NCI-H2227 (cell line): ENCODE results near the gene PCDHGA6.
"Not testable (repeated sequence)": the region's sequence is repeated elsewhere in the genome, so short reads cannot be mapped to it uniquely, and the experiment has no call there.

Experiments used
- DNase-seq: peaks from one replicate; lab custom pipeline; 2025; ENCODE audit not compliant: unreplicated experiment; lab: John Stamatoyannopoulos, UW

The PCDHGA6 gene

DNA sequence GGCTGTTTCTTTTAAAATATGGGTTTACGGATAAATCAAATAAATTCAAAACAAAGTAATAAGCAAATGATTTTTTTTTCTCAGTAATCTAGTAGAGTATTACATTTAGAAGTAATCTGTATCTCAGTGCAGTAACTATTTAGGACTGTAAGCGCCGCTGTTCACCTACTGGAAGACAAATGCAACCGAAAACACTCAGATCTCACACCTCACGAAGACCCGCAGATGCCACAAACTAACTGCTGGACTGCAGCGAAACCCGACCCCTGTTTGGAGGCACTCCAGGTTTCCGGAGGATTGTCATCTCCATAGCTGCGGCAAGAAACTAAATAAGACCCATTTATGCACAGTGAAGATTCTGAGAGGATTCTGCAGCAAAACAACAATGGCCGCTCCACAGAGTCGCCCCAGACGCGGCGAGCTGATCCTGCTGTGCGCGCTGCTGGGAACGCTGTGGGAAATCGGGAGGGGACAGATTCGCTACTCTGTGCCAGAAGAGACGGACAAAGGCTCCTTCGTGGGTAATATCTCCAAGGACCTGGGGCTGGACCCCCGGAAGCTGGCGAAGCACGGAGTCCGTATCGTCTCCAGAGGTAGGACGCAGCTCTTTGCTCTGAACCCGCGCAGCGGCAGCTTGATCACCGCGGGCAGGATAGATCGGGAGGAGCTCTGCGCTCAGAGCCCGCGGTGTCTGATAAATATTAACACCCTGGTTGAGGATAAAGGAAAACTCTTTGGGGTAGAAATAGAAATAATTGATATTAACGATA lies 18.9 kb downstream of the PCDHGA6 start, which contains the start of gene PCDHGA8:
Gene PCDHGA8 (plus strand): TSS at position 205 of the 770 bp plus-strand sequence. CDS start 181 bp downstream, at position 386.
- DNase-seq: no peak

DNA sequence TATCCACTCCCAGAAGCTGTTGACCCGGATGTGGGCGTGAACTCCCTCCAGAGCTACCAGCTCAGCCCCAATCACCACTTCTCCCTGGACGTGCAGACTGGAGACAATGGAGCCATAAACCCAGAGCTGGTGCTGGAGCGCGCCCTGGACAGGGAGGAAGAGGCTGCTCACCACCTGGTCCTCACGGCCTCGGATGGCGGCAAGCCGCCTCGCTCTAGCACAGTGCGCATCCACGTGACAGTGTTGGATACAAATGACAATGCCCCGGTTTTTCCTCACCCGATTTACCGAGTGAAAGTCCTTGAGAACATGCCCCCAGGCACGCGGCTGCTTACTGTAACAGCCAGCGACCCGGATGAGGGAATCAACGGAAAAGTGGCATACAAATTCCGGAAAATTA lies 19.6 kb downstream of the PCDHGA6 start:
- DNase-seq: no peak

DNA sequence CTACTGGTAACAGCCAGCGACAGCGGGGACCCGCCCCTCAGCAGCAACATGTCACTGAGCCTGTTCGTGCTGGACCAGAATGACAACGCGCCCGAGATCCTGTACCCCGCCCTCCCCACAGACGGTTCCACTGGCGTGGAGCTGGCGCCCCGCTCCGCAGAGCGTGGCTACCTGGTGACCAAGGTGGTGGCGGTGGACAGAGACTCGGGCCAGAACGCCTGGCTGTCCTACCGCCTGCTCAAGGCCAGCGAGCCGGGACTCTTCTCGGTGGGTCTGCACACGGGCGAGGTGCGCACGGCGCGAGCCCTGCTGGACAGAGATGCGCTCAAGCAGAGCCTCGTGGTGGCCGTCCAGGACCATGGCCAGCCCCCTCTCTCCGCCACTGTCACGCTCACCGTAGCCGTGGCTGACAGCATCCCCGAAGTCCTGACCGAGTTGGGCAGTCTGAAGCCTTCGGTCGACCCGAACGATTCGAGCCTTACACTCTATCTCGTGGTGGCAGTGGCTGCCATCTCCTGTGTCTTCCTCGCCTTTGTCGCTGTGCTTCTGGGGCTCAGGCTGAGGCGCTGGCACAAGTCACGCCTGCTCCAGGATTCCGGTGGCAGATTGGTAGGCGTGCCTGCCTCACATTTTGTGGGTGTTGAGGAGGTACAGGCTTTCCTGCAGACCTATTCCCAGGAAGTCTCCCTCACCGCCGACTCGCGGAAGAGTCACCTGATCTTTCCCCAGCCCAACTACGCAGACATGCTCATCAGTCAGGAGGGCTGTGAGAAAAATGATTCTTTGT lies 20.9 kb downstream of the PCDHGA6 start:
- DNase-seq: not testable (repeated sequence)

DNA sequence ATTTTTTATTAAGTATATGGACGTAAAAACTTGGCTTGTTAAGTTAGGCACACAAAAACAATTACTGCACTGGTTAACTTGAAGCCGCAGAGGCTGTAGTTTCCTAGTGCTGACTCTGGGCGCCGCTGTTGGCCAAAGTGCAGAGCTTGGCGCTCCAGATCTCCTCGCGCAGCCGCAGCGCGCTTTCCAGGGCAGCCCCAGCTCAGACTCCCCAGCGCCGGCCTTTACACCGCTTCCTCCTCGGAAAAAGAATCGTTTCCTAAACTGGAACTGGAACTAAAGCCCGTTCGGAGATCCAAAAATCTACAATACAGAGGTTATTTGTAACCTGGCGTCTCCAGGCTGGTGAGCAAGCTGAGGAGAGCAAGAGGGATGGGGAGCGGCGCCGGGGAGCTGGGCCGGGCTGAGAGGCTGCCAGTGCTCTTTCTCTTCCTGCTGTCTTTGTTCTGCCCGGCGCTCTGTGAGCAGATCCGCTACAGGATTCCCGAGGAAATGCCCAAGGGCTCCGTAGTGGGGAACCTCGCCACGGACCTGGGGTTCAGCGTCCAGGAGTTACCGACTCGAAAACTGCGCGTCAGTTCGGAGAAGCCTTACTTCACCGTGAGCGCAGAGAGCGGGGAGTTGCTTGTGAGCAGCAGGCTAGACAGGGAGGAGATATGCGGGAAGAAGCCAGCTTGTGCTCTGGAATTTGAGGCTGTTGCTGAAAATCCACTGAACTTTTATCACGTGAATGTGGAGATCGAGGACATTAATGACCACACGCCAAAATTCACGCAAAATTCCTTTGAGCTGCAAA lies 24.3 kb downstream of the PCDHGA6 start, which contains the start of gene PCDHGB5:
Gene PCDHGB5 (plus strand): TSS at position 192 of the 796 bp plus-strand sequence. CDS start 181 bp downstream, at position 373.
- peak; percentile 1 for DNase-seq

DNA sequence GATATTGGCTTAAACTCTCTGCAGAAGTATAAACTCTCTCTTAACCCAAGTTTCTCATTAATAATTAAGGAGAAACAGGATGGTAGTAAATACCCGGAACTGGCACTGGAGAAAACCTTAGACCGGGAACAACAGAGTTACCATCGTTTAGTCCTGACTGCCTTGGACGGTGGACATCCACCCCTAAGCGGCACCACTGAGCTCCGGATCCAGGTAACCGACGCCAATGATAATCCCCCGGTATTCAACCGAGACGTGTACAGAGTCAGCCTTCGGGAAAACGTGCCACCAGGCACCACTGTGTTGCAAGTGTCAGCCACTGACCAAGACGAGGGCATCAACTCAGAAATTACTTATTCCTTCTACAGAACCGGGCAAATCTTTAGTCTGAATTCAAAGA lies 24.9 kb downstream of the PCDHGA6 start:
- DNase-seq: no peak

DNA sequence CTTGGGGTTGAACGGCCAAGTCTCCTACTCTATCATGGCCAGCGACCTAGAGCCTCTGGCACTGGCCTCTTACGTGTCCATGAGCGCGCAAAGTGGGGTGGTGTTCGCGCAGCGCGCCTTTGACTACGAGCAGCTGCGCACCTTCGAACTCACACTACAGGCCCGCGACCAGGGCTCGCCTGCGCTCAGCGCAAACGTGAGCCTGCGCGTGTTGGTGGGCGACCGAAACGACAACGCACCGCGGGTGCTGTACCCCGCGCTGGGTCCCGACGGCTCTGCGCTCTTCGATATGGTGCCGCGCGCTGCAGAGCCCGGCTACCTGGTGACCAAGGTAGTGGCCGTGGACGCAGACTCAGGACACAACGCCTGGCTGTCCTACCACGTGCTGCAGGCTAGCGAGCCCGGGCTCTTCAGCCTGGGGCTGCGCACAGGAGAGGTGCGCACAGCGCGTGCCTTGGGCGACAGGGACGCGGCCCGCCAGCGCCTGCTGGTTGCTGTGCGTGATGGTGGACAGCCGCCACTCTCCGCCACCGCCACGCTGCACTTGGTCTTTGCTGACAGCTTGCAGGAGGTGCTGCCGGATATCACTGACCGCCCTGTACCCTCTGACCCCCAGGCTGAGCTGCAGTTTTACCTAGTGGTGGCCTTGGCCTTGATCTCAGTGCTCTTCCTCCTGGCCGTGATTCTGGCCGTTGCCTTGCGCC lies 26.0 kb downstream of the PCDHGA6 start:
- DNase-seq: no peak

DNA sequence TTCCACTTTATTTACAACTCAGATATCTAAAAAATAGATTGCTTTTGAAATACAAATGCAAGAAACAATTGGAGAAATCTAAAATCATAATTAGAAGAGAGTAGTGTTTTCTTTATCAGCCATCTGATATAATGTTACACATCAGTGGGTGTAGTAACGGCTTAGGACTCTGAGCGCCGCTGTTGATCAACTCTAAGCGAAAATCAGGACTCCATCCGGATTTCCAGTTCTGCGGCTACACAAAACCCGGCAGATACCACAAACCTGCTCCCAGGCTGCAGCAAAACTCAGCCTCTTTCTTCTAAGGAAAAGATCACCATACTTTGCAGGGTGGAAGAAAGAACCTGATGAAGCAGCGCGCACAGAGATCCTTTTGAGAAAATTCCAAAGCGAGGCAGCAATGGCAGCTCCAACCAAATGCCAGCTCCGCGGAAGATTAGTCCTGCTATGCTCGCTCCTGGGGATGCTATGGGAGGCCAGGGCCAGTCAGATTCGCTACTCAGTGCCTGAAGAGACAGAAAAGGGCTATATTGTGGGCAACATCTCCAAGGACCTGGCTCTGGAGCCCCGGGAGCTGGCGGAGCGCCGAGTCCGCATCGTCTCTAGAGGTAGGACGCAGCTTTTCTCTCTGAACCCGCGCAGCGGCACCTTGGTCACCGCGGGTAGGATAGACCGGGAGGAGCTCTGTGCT lies 29.0 kb downstream of the PCDHGA6 start, which contains the start of gene PCDHGA9:
Gene PCDHGA9 (plus strand): TSS at position 226 of the 691 bp plus-strand sequence. CDS start 175 bp downstream, at position 401.
- DNase-seq: no peak

DNA sequence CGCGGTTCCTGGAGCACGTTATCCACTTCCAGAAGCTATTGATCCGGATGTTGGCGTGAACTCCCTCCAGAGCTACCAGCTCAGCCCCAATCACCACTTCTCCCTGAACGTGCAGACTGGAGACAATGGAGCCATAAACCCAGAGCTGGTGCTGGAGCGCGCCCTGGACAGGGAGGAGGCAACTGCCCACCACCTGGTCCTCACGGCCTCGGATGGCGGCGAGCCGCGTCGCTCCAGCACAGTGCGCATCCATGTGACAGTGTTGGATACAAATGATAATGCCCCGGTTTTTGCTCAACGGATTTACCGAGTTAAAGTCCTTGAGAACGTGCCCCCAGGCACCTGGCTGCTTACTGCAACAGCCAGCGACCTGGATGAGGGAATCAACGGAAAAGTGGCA lies 29.7 kb downstream of the PCDHGA6 start:
- no peak for DNase-seq

DNA sequence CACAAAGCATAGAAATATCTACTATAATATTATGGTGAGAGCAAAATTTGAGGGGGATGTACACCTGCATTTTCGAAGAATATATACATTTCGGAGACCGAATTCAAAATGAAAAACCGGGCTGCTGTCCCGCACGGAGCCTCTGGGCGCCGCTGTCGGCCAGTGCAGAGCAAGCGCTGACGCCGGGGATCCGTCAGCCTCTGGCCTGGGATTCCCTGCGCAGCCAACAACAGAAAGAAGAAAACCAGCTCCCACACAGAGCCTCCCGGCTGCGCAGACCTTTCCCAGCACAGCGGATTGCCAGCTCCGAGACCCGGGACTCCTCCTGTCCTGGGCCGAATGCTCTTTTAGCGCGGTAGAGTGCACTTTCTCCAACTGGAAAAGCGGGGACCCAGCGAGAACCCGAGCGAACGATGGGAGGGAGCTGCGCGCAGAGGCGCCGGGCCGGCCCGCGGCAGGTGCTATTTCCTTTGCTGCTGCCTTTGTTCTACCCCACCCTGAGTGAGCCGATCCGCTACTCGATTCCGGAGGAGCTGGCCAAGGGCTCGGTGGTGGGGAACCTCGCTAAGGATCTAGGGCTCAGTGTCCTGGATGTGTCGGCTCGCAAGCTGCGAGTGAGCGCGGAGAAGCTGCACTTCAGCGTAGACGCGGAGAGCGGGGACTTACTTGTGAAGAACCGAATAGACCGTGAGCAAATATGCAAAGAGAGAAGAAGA lies 34.3 kb downstream of the PCDHGA6 start, which contains the start of gene PCDHGB6:
Gene PCDHGB6 (plus strand): TSS at position 232 of the 716 bp plus-strand sequence. CDS start 182 bp downstream, at position 414.
- DNase-seq: not testable (repeated sequence)

DNA sequence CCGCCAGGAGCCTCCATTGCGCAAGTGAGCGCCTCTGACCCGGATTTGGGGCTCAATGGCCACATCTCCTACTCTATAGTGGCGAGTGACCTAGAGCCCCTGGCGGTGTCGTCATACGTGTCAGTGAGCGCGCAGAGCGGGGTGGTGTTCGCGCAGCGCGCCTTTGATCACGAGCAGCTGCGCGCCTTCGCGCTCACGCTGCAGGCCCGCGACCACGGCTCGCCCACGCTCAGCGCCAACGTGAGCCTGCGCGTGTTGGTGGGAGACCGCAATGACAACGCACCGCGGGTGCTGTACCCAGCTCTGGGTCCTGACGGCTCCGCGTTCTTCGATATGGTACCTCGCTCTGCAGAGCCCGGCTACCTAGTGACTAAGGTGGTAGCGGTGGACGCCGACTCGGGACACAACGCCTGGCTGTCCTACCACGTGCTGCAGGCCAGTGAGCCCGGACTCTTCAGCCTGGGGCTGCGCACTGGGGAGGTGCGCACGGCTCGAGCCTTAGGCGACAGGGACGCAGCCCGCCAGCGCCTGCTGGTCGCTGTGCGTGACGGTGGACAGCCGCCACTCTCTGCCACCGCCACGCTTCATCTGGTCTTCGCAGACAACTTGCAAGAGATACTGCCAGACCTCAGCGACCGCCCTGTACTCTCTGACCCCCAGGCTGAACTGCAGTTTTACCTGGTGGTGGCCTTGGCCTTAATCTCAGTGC lies 36.1 kb downstream of the PCDHGA6 start:
- no peak for DNase-seq

DNA sequence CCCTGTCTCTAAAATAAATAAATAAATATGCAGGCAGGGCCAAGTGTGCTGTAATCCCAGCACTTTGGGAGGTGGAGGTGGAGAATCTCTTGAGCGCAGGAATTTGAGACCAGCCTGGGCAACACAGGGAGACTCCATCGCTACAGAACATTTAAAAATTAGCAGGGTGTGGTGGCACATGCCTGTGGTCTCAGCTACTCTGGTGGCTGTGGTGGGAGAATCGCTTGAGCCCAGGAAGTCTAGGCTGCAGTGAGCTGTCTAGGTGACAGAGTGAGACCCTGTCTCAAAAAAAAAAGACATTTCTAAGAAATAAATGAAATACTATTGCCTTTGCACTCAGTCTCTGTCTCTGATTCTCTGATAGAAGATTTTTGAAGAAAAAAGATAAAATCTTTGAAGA lies 37.9 kb downstream of the PCDHGA6 start:
- no peak for DNase-seq

DNA sequence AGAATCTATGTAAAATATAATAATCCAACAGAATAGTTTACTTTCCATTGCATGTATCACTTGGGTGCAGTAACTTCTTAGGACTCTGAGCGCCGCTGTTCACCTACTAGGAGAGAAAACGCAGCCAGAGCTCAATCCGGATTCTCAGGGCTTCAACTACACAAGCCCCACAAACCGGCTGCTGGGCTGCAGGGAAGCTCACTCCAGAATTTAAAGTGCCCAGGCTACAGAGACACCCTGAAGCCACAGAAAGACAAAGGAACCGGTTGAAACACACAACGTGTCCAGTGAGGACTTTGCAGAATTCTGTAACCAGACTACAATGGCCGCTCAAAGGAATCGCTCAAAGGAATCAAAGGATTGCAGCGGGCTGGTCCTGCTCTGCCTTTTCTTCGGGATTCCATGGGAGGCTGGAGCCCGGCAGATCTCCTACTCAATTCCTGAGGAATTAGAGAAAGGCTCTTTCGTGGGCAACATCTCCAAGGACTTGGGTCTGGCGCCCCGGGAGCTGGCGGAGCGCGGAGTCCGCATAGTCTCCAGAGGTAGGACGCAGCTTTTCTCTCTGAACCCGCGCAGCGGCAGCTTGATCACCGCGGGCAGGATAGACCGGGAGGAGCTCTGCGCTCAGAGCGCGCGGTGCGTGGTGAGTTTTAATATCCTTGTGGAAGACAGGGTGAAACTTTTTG lies 39.3 kb downstream of the PCDHGA6 start, which contains the start of gene PCDHGA10:
Gene PCDHGA10 (plus strand): TSS at position 134 of the 686 bp plus-strand sequence. CDS start 189 bp downstream, at position 323.
- DNase-seq: no peak

DNA sequence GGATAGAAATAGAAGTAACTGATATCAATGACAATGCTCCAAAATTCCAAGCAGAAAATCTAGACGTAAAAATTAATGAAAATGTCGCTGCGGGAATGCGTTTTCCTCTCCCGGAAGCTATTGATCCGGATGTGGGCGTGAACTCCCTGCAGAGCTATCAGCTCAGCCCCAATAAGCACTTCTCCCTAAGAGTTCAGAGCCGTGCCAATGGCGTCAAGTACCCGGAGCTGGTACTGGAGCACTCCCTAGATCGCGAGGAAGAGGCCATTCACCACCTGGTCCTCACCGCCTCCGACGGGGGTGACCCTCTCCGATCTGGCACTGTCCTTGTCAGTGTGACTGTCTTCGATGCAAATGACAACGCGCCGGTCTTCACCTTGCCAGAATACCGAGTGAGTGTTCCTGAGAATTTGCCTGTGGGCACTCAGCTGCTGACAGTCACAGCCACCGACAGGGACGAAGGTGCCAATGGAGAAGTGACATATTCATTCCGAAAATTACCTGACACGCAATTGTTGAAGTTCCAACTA lies 39.9 kb downstream of the PCDHGA6 start:
- no peak for DNase-seq

DNA sequence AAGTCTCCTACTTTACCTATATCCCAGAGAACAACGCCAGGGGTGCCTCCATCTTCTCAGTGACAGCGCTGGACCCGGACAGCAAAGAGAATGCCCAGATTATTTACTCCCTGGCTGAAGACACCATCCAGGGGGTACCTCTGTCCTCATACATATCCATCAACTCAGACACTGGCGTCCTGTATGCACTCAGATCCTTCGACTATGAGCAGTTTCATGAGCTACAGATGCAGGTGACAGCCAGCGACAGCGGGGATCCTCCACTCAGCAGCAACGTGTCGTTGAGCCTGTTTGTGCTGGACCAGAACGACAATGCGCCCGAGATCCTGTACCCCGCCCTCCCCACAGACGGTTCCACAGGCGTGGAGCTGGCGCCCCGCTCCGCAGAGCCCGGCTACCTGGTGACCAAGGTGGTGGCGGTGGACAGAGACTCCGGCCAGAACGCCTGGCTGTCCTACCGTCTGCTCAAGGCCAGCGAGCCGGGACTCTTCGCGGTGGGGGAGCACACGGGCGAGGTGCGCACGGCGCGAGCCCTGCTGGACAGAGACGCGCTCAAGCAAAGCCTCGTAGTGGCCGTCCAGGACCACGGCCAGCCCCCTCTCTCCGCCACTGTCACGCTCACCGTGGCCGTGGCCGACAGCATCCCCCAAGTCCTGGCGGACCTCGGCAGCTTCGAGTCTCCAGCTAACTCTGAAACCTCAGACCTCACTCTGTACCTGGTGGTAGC lies 41.0 kb downstream of the PCDHGA6 start:
- not testable (repeated sequence) for DNase-seq

DNA sequence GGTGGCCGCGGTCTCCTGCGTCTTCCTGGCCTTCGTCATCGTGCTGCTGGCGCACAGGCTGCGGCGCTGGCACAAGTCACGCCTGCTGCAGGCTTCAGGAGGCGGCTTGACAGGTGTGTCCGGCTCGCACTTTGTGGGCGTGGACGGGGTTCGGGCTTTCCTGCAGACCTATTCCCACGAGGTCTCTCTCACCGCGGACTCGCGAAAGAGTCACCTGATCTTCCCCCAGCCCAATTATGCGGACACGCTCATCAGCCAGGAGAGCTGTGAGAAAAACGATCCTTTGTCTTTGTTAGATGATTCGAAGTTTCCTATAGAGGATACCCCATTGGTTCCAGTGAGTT lies 41.6 kb downstream of the PCDHGA6 start:
- not testable (repeated sequence) for DNase-seq

DNA sequence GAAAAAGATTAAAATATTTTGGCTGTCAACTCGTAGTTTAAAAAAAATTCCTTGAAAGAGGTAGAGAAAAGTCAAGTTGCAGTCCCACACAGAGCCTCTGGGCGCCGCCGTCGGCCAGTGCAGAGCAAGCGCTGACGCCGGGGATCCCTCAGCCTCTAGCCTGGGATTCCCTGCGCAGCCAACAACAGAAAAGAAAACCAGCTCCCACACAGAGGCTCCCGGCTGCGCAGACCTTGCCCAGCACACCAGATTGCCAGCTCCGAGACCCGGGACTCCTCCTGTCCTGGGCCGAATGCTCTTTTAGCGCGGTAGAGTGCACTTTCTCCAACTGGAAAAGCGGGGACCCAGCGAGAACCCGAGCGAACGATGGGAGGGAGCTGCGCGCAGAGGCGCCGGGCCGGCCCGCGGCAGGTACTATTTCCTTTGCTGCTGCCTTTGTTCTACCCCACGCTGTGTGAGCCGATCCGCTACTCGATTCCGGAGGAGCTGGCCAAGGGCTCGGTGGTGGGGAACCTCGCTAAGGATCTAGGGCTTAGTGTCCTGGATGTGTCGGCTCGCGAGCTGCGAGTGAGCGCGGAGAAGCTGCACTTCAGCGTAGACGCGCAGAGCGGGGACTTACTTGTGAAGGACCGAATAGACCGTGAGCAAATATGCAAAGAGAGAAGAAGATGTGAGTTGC lies 43.9 kb downstream of the PCDHGA6 start, which contains the start of gene PCDHGB7:
Gene PCDHGB7 (plus strand): TSS at position 184 of the 679 bp plus-strand sequence. CDS start 183 bp downstream, at position 367.
- peak; percentile 0 for DNase-seq
